DMS53 (cell line): ENCODE measurements around the gene METRNL.
"Not testable (repeated sequence)": the region's sequence is repeated elsewhere in the genome, so short reads cannot be mapped to it uniquely, and the experiment has no call there.

Source experiments
- DNase-seq: peaks from one replicate; lab custom pipeline; 2025; lab: John Stamatoyannopoulos, UW

Gene METRNL

DNA sequence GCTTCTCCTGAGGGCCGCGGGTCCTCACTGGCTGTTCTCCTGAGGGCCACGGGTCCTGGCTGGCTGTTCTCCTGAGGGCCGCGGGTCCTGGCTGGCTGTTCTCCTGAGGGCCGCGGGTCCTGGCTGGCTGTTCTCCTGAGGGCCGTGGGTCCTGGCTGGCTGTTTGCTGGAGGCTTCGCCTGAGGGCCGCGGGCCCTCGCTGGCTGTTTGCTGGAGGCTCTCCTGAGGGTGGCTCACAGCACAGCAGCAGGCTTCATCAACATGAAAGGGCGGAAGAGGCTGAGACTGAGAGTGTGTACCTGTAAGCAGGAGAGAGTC, 60.8 kb downstream of the METRNL start:
- not testable (repeated sequence) for DNase-seq

DNA sequence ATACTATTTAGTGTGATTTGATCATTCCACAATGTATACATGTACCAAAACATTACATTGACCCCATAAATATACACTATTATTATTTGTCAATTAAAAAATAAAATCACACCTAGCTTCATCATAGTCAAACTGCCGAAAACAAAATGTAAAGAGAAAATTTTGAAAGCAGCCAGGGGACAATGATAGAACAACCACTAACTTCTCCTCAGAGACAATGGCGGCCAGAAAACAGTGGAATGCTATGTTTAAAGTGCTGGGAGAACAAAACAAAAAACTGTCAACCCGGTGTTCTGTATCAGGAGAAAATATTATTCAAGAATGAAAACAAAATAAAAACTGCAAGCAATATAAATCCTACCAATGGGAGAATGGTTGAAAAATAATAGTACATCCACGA, 63.2 kb downstream of the METRNL start:
- DNase-seq, result no peak

DNA sequence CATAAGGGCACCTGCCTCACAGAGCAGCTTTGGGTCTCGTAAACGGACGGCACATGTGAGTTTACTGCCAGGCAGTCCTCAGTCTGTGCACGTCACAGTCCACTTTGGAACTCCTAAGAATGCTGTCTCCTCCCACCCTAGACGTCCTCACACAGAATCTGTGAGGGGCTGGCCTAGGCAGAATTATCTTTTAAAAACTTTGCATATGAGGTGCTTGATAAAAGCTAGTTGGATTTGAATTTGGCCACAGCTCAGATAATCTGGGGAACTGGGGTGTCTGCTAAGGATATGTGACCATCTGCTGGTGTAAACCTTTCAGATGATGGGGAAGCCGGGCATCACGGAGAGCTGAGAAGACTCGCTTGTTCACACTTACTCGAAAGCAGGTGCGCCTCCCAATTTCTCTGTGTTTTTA, 64.4 kb downstream of the METRNL start:
- DNase-seq, result no peak
